Posterior cingulate gyrus (tissue), 11 donors: ENCODE results near the gene ASRGL1.
A peak's percentile ranks its signal among the peaks of the same experiment; 100 is the strongest.

Source experiments
- DNase-seq, 10 donors: peaks; one replicate each; pipeline versions ENCODE4 v3.0.0 to v3.0.0-alpha.2; 2020 to 2021; ENCODE audit warnings: mixed read lengths in 3 of 10
- intact Hi-C: fragments of 100-400 bp; cut with DNase I; formaldehyde crosslinking; loops from one replicate; pipeline ENCODE4 v1.15.1; 2023

Gene ASRGL1

GRCh38 chr11:62390722-62391121 lies 53.5 kb downstream of the ASRGL1 start:
- no peak for DNase-seq
- intact Hi-C loops: loop anchor here (5.0 to 10.0 kb wide), 2 partner anchors 107 to 304 kb away; no protein-coding TSS in a partner anchor

- intact Hi-C loops: loop anchor here (5.0 to 10.0 kb wide), 2 partner anchors 105 to 303 kb away; no protein-coding TSS in a partner anchor
- DNase-seq: peak in 2 of 10 donors; percentile 3 to 64
These were observed 54.6 kb downstream of the ASRGL1 start for GRCh38 chr11:62391642-62392425.

GRCh38 chr11:62392506-62392905 lies 55.3 kb downstream of the ASRGL1 start:
- DNase-seq: peak in 2 of 10 donors; percentile 17 to 59
- intact Hi-C loops: loop anchor here (5.0 to 10.0 kb wide), 2 partner anchors 105 to 302 kb away; no protein-coding TSS in a partner anchor

GRCh38 chr11:62393061-62393611 lies 55.9 kb downstream of the ASRGL1 start:
- DNase-seq: peak in 1 of 10 donors; percentile 82
- intact Hi-C loops: loop anchor here (5.0 to 10.0 kb wide), 2 partner anchors 104 to 302 kb away; no protein-coding TSS in a partner anchor

- intact Hi-C loops: loop anchor here (5.0 to 10.0 kb wide), 2 partner anchors 104 to 301 kb away; no protein-coding TSS in a partner anchor
These were observed 56.5 kb downstream of the ASRGL1 start for GRCh38 chr11:62393735-62394134.

GRCh38 chr11:62394825-62395538 lies 57.7 kb downstream of the ASRGL1 start:
- DNase-seq: peak; percentile 46 to 95 (median 73)
- intact Hi-C loops: loop anchor here (5.0 to 10.0 kb wide), 3 partner anchors 102 to 300 kb away; no protein-coding TSS in a partner anchor

More at GRCh38 chr11:62393735-62394134, 56.5 kb downstream of the ASRGL1 start:
- peak in 2 of 10 donors; percentile 5 to 22 for DNase-seq

DNA sequence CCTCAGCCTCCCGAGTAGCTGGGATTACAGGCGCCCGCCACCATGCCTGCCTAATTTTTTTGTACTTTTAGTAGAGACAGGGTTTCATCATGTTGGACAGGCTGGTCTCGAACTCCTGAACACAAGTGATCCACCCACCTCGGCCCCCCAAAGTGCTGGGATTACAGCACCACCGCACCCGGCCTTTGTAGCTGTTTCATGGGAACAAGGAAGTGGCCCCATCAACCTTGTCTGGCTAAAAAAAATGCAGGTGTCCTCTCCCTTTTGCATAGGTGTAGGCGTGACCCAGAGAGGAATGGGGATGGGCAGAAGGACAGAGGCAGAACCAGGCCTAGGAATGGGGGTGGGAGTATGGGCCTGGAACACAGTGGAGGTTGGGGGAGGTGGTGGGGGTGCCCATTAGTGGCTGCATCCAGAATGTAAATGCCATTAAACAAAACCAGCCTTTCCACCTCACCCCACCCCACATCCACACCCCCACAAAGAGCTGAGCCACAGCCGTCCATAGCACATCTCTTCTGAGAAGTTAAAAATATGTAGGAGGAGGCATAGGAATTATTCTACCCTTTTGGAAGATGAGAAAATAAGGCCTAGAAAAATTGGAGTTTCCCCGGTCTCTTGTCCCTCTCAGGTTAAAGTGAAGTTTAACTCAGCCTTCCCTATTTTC lies 58.8 kb downstream of the ASRGL1 start:
- intact Hi-C loops: loop anchor here (5.0 to 10.0 kb wide), 2 partner anchors 146 to 299 kb away; no protein-coding TSS in a partner anchor
- DNase-seq: peak in 2 of 10 donors; percentile 68 to 72

DNA sequence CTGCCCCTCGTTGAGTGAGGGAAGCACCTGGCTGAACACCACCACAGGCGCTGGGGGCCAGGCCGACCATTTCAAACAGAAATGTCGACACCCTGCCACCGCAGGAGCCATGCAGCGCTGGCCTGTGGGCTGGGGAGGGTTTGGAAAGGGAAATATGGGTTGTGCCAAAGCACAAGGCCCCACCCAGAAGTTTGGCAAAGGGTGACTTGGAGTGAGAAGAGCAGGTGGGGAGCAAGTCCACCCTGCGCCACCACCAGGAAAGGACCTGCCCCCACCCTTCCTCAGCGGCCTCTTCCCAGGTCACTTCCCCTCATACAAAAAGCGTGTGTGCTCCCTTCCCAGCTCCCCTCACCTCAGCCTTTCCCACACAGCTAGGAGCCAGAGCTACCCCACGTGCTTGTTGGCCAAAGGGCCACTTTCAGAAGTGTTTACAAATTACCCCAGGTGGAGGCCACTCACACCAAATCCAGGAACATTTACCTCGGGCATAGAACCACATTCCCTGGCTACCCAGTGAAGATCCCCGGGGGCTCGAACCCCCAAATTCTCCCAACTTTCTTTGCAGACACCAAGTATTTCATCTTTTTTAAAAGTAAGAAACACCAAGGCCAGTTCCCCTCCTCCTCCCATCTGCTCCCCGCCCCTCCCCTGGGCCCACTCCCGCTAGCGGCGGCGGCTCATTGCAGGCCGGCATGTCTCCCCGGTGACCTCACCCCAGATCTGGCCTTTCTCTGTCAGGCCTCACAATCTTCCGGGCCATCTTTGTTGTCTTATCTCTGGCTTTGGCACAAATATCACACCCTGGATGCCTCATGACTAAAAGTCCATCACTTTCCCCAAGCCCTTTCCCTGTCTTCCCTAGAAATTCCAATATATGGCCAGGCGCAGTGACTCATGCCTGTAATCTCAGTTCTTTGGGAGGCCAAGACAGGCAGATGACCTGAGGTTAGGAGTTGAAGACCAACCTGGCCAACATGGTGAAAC lies 61.1 kb downstream of the ASRGL1 start:
- intact Hi-C loops: loop anchor here (5.0 to 10.0 kb wide), 2 partner anchors 144 to 296 kb away; no protein-coding TSS in a partner anchor
- peak in 1 of 10 donors; percentile 67 for DNase-seq

DNA sequence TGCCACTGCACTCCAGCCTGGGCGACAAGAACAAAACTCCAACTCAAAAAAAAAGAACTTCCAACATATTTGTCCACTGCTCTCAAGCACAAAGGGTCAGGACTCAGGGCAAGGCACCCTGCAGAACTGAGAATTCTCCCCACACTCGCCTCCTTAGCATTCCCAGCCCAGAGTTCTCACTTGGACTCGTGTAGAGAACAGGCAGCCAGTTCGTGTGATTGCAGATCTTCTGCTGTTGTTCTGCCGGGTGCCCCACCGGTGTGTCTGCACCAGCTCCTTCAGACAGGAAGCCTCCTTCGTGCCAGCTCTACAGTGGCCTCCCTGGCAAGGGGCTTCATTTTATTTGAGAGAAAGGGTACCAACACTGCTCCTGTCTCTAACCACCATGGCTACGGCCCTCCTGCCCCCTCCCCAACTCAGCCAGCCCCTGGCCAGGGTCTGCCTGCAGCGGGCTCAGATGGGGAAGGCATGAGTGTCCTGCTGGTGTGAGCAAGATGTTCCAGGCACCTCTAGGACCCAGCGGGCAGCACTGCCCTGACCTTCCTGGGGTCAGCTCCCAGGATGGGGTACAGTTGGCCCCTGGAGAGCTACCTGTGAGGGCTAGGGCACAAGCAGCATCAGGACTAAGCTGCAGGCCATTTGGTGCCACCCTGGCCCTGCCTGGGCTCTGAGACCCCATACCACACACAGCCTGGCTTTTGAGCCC lies 62.1 kb downstream of the ASRGL1 start:
- intact Hi-C loops: loop anchor here (5.0 to 10.0 kb wide), 2 partner anchors 143 to 295 kb away; no protein-coding TSS in a partner anchor
- peak in 3 of 10 donors; percentile 27 to 81 (median 51) for DNase-seq

- peak in 3 of 10 donors; percentile 31 to 47 (median 32) for DNase-seq
- intact Hi-C loops: loop anchor here (5.0 to 10.0 kb wide), 2 partner anchors 142 to 295 kb away; no protein-coding TSS in a partner anchor
These were observed 62.6 kb downstream of the ASRGL1 start for GRCh38 chr11:62399878-62400266.

GRCh38 chr11:62400281-62400680 lies 63.0 kb downstream of the ASRGL1 start:
- intact Hi-C loops: no loop called here
- peak in 2 of 10 donors; percentile 42 to 52 for DNase-seq

DNA sequence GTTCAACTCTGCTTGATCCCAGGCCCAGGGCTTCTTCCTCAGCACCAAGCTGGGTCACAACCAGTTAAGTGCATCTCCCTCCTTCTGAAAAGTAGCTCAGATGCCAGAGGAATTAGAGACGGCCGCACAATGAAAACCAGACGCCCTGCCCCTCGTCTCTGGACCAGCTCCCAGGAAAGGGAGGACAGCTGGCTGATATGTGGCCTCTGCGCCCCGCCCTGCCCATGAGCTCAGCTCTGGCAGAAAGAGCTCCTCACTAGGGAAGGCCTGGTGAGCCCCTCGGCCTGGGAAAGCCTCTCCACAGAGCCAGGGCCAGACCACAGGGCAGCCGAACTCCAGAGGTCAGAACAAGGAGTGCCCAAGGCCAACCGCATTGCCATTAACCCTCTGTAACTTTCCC lies 63.5 kb downstream of the ASRGL1 start:
- DNase-seq: peak; percentile 53 to 95 (median 61)
- intact Hi-C loops: no loop called here

DNA sequence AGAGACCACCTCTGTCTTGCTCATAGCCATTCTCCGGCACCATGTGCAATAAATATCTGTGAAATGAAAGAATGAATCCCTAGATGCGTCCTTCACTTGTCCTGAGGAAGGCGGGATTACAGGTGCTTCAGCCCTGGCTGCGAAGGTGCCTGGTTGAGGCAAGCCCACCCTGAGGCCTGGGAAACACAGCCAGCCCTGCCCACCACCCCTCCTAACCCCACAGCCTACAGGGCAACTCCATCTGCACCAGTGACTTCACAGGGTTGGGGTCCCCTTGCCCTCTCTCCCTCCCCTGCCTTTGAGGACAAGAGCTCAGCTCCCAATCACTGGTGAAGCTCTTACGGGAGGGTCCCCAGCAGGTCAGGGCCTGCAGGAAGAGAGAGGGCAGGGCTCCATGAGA lies 64.1 kb downstream of the ASRGL1 start:
- peak in 2 of 10 donors; percentile 16 to 22 for DNase-seq
- intact Hi-C loops: no loop called here

GRCh38 chr11:62401811-62402210 lies 64.6 kb downstream of the ASRGL1 start:
- DNase-seq: peak in 2 of 10 donors; percentile 35 to 41
- intact Hi-C loops: no loop called here

DNA sequence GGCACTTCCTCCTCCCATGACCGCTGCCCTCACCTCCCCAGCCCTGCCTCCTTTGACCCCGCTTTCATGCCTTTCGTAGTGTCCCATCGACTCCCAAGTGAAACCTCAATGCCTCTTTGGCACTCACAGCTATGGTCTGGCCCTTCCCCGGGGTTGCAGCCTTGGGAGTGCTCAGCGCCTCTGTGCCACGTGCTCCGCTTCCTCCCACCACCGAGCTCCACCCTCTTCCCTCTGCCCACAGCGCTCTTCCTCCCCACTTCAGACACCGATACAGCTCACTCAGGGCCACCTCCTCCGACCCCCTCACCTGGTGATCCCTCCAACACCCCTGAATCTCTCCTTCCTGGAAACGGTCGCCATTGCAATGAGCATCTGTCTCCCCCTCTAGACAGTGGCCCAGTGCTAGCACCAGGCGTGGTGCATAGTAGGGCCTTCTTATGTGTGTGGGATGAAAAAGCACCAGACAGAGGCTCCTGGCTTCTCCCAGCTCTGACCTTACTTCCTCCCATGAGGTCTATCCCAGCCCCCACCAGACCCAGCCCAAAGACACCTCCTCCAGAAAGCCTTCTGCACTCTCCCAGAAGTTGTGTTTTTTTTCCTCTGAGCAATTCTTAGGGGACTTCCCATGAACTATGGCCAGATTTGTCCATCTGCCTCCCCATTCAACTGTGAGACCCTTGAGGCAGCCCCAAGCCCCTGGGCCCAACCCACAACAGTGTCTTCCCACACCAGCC lies 65.1 kb downstream of the ASRGL1 start:
- peak in 3 of 10 donors; percentile 61 to 80 (median 78) for DNase-seq
- intact Hi-C loops: no loop called here

GRCh38 chr11:62402960-62403730 lies 65.9 kb downstream of the ASRGL1 start:
- peak in 3 of 10 donors; percentile 12 to 27 (median 25) for DNase-seq
- intact Hi-C loops: no loop called here
